DOHH2 (cell line): Measurements from ENCODE around the gene F13A1.

Source experiments
- H3F3A ChIP-seq: fragments of 200-600 bp; sonication (generic), shearing (Covaris generic); 2 replicates; pipeline ENCODE4 v1.6.0; 2016; ENCODE audit warnings: antibody characterized with exemption, mild to moderate bottlenecking; ENCODE audit not compliant: control insufficient read depth, insufficient read depth
- H3K27ac ChIP-seq: fragments of 200-600 bp; sonication (generic); 2 replicates; pipeline ENCODE4 v1.5.1; 2014; ENCODE audit warnings: low read depth, mild to moderate bottlenecking, low read length, moderate library complexity
- H3K27me3 ChIP-seq: fragments of 200-600 bp; sonication (generic); 2 replicates; pipeline ENCODE4 v1.6.1; 2014; ENCODE audit warnings: mild to moderate bottlenecking, low read length, mixed read lengths; ENCODE audit not compliant: control insufficient read depth
- H3K36me3 ChIP-seq: fragments of 200-600 bp; sonication (generic); 2 replicates; pipeline ENCODE4 v1.6.1; 2014; ENCODE audit warnings: mild to moderate bottlenecking, low read length, moderate library complexity, mixed read lengths; ENCODE audit not compliant: control insufficient read depth
- H3K4me1 ChIP-seq: fragments of 200-600 bp; sonication (generic); 2 replicates; pipeline ENCODE4 v1.6.1; 2014; ENCODE audit warnings: mild to moderate bottlenecking, low read length, mixed read lengths; ENCODE audit not compliant: control insufficient read depth
- H3K4me2 ChIP-seq: fragments of 200-600 bp; sonication (generic); 2 replicates; pipeline ENCODE4 v1.6.0; 2014; ENCODE audit warnings: mild to moderate bottlenecking, low read length, moderate library complexity
- H3K4me3 ChIP-seq: fragments of 200-600 bp; sonication (generic); 2 replicates; pipeline ENCODE4 v1.5.1; 2014; ENCODE audit warnings: mild to moderate bottlenecking, low read length, mixed read lengths
- H3K79me2 ChIP-seq: fragments of 200-600 bp; sonication (generic); 2 replicates; pipeline ENCODE4 v1.6.1; 2014; ENCODE audit warnings: mild to moderate bottlenecking, low read length, mixed read lengths; ENCODE audit not compliant: control insufficient read depth
- H3K9me2 ChIP-seq: fragments of 200-600 bp; sonication (generic); replicated peaks from 2 replicates; pipeline ENCODE4 v1.6.1; 2014; ENCODE audit warnings: mild to moderate bottlenecking, low read length, mixed read lengths; ENCODE audit not compliant: control insufficient read depth
- H3K9me3 ChIP-seq: fragments of 200-600 bp; sonication (generic); 2 replicates; pipeline ENCODE4 v1.6.1; 2014; ENCODE audit warnings: antibody characterized with exemption, low read length, mixed read lengths; ENCODE audit not compliant: control insufficient read depth, insufficient read depth
- H4K20me1 ChIP-seq: fragments of 200-600 bp; sonication (generic); 2 replicates; pipeline ENCODE4 v1.6.0; 2014; ENCODE audit warnings: low read depth, mild to moderate bottlenecking, antibody characterized with exemption, low read length, moderate library complexity; ENCODE audit not compliant: control insufficient read depth, insufficient read depth
- EZH2phosphoT487 ChIP-seq: fragments of 200-600 bp; sonication (generic); IDR thresholded peaks from 2 replicates; pipeline ENCODE4 v1.6.1; 2017; ENCODE audit warnings: borderline replicate concordance, mild to moderate bottlenecking, antibody characterized with exemption, low read length, moderate library complexity, mixed read lengths
- TF ChIP-seq, protein P1 (sequence below): fragments of 200-600 bp; sonication (generic); IDR thresholded peaks from one replicate; pipeline ENCODE4 v1.5.1; 2014; ENCODE audit warnings: antibody characterized with exemption, mild to moderate bottlenecking, low read depth, low read length; ENCODE audit not compliant: poor library complexity, severe bottlenecking

The F13A1 gene

DNA sequence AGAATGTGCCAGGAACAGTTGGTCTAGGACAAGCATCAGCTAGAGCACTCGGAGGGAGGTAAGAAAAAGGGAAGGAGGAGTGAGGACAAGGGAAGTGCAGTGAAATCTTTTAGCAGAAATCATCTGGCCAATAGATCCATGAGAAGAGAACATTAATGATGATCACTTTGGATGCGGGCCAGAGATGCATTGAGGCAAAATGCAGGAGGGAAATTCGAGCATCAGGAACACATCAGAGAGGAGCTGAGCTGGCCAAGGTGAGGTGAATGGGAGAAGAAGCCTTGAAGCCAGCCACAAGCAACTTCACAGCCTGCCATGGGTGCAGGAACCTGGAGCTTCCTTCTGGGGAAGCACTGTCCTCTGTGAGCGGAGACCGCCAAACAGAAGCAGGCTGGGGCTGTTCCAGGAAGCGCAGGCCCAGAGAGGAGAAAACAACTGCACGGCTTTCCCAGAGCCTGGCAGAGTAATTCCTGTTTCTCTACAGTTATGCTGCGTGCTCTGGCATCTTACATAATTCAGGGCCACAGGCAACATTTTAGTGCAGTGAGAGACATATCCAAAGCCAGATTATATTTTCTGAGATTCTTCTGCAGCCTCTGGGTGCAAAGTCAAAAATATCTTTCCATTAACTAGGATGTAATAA is 143.8 kb downstream of the F13A1 start:
- Histone ChIP-seq H3K27me3 (0 out of 2 replicates have a peak, but pooled peaks cover 4% of the 10 kb centered on the region), H3K36me3 (no peaks in the 10 kb centered on the region), H3K27ac (no peak overlapping the region), H3K9me3 (no peaks in the 10 kb centered on the region), H3K4me3 (no peak overlapping the region), H3K4me2 (no peak overlapping the region), H3K79me2 (no peaks in the 10 kb centered on the region), H3K9me2 (no peaks in the 10 kb centered on the region), H4K20me1 (no peaks in the 10 kb centered on the region), H3F3A (no peaks in the 10 kb centered on the region), H3K4me1 (no peaks in the 10 kb centered on the region)
- no peak for TF ChIP-seq EZH2phosphoT487
- TF ChIP-seq, protein P1, sequence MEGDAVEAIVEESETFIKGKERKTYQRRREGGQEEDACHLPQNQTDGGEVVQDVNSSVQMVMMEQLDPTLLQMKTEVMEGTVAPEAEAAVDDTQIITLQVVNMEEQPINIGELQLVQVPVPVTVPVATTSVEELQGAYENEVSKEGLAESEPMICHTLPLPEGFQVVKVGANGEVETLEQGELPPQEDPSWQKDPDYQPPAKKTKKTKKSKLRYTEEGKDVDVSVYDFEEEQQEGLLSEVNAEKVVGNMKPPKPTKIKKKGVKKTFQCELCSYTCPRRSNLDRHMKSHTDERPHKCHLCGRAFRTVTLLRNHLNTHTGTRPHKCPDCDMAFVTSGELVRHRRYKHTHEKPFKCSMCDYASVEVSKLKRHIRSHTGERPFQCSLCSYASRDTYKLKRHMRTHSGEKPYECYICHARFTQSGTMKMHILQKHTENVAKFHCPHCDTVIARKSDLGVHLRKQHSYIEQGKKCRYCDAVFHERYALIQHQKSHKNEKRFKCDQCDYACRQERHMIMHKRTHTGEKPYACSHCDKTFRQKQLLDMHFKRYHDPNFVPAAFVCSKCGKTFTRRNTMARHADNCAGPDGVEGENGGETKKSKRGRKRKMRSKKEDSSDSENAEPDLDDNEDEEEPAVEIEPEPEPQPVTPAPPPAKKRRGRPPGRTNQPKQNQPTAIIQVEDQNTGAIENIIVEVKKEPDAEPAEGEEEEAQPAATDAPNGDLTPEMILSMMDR: no peak

DNA sequence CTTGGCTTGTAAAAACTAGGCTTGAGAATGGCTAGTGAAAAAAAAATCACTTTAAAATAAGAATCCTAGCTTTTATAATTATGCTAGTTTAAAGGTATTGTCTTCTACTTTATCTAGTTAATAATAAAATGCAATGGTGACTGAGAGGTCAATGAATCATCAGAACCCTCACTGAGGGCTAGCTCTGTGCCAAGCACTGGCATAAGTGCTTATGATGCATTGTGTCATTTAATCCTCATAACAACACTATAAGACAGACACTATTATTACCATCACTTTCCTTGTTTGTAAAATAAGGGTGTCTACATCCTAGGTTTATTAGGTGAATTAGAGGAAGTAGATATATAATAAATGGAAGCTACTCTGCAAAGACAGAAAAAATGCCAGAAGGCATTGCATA is 144.3 kb downstream of the F13A1 start:
- no peak overlapping the region for H3K27ac ChIP-seq
- H3K4me3 ChIP-seq: no peak overlapping the region
- H3K4me1 ChIP-seq: no peaks in the 10 kb centered on the region
- no peaks in the 10 kb centered on the region for H3K9me2 ChIP-seq
- no peak for TF ChIP-seq EZH2phosphoT487
- TF ChIP-seq, protein P1: no peak
- H3F3A ChIP-seq: no peaks in the 10 kb centered on the region
- no peak overlapping the region for H3K4me2 ChIP-seq
- no peaks in the 10 kb centered on the region for H3K9me3 ChIP-seq
- no peaks in the 10 kb centered on the region for H4K20me1 ChIP-seq
- H3K27me3 ChIP-seq: 0 out of 2 replicates have a peak, but pooled peaks cover 4% of the 10 kb centered on the region
- no peaks in the 10 kb centered on the region for H3K36me3 ChIP-seq
- no peaks in the 10 kb centered on the region for H3K79me2 ChIP-seq

DNA sequence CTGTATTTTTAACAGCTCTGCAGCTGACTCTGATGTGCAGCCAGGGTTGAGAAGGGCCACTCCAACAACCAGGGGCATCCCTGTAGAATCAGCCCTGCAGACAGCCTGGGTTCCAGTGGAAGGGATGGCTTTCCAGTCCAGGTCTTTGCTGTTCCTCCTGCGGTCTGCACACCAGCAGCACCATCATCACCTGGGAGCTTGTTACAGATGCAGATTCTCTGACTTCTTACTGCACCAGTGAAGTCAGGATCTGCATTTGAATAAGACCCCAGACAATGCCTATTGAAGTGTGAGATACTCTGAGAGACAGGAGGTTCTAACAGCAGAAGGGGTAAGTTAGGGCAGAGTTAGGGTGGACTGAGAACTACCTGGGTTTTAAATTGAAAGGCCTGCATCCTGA is 151.3 kb downstream of the F13A1 start:
- H3K27me3 ChIP-seq: no peaks in the 10 kb centered on the region
- no peak for TF ChIP-seq EZH2phosphoT487
- TF ChIP-seq, protein P1: no peak
- no peaks in the 10 kb centered on the region for H3F3A ChIP-seq
- H3K36me3 ChIP-seq: no peaks in the 10 kb centered on the region
- H4K20me1 ChIP-seq: no peaks in the 10 kb centered on the region
- H3K27ac ChIP-seq: no peak overlapping the region
- no peak overlapping the region for H3K4me2 ChIP-seq
- peaks cover 12% of the 10 kb centered on the region for H3K4me1 ChIP-seq
- H3K9me3 ChIP-seq: no peaks in the 10 kb centered on the region
- no peaks in the 10 kb centered on the region for H3K9me2 ChIP-seq
- H3K4me3 ChIP-seq: no peak overlapping the region
- H3K79me2 ChIP-seq: no peaks in the 10 kb centered on the region
